Liver (tissue), 9 donors: ENCODE results near the gene PIEZO1. TPM values are rescaled to one million over a fixed set of nuclear protein-coding genes. Genes with fewer than 3 reads are reported as not detected.

ENCODE experiments used
- DNase-seq: peaks from one replicate; pipeline ENCODE4 v3.0.0-alpha.2; 2017; ENCODE audit warnings: low spot score
- H3K27ac ChIP-seq, 2 donors: one replicate each; pipeline ENCODE4 v1.7.0; 2013; ENCODE audit warnings: inconsistent platforms in 2 of 2, low read length in 2 of 2, control low read depth in 1 of 2, low read depth in 1 of 2, mild to moderate bottlenecking in 1 of 2
- H3K27me3 ChIP-seq, 4 donors: one replicate each; pipeline versions ENCODE4 v1.6.1 to v1.7.0; 2013; ENCODE audit warnings: low read length in 3 of 4, inconsistent platforms in 1 of 4, mild to moderate bottlenecking in 1 of 4, moderate library complexity in 1 of 4; ENCODE audit not compliant: control insufficient read depth in 4 of 4, insufficient read depth in 4 of 4
- H3K36me3 ChIP-seq, 4 donors: one replicate each; pipeline versions ENCODE4 v1.6.1 to v1.7.0; 2013; ENCODE audit warnings: low read length in 3 of 4, mild to moderate bottlenecking in 3 of 4, low read depth in 1 of 4, moderate library complexity in 1 of 4; ENCODE audit not compliant: control insufficient read depth in 4 of 4, insufficient read depth in 3 of 4
- H3K4me1 ChIP-seq, 4 donors: one replicate each; pipeline versions ENCODE4 v1.6.1 to v1.7.0; 2013; ENCODE audit warnings: low read length in 3 of 4, mild to moderate bottlenecking in 3 of 4, moderate library complexity in 1 of 4; ENCODE audit not compliant: control insufficient read depth in 4 of 4, insufficient read depth in 4 of 4
- H3K4me3 ChIP-seq, 3 donors: one replicate each; pipeline versions ENCODE4 v1.6.1 to v1.7.0; 2013; ENCODE audit warnings: low read length in 3 of 3, control low read depth in 1 of 3, low read depth in 1 of 3, mild to moderate bottlenecking in 1 of 3
- H3K9ac ChIP-seq, 2 donors: one replicate each; pipeline ENCODE4 v1.7.0; 2013; ENCODE audit warnings: low read length in 2 of 2, mild to moderate bottlenecking in 2 of 2, moderate library complexity in 2 of 2, control low read depth in 1 of 2, low read depth in 1 of 2
- H3K9me3 ChIP-seq, 4 donors: one replicate each; pipeline versions ENCODE4 v1.6.1 to v1.7.0; 2013; ENCODE audit warnings: low read length in 3 of 4; ENCODE audit not compliant: control insufficient read depth in 4 of 4
- CTCF ChIP-seq: fragments of 150-350 bp; IDR thresholded peaks from 2 replicates; pipeline ENCODE4 v1.5.1; 2017; ENCODE audit warnings: improper control_type of control experiment, low read depth, low read length; ENCODE audit not compliant: missing input control
- EGR1 ChIP-seq, 2 donors: IDR thresholded peaks; 2 replicates each; pipeline ENCODE4 v1.6.1; 2016 to 2018; ENCODE audit warnings: antibody characterized with exemption in 2 of 2, low read depth in 2 of 2
- FOXA2 ChIP-seq: IDR thresholded peaks from 2 replicates; pipeline ENCODE4 v1.6.1; 2016; ENCODE audit warnings: antibody characterized with exemption
- GABPA ChIP-seq, 2 donors: IDR thresholded peaks in 1 of 2; conservative IDR thresholded peaks in 1 of 2; 2 replicates each; pipeline ENCODE4 v1.6.1; 2016; ENCODE audit warnings: antibody characterized with exemption in 2 of 2, mild to moderate bottlenecking in 1 of 2, moderate library complexity in 1 of 2
- HNF4A ChIP-seq, 2 donors: conservative IDR thresholded peaks; 2 replicates each; pipeline ENCODE4 v1.6.1; 2016; ENCODE audit warnings: antibody characterized with exemption in 2 of 2, mild to moderate bottlenecking in 2 of 2
- HNF4G ChIP-seq: IDR thresholded peaks from 2 replicates; pipeline ENCODE4 v1.6.1; 2016; ENCODE audit warnings: antibody characterized with exemption
- JUND ChIP-seq, 2 donors: IDR thresholded peaks; 2 replicates each; pipeline ENCODE4 v1.6.1; 2016; ENCODE audit warnings: antibody characterized with exemption in 2 of 2
- MAX ChIP-seq: IDR thresholded peaks from 2 replicates; pipeline ENCODE4 v1.6.1; 2016; ENCODE audit warnings: antibody characterized with exemption
- NR2F2 ChIP-seq: IDR thresholded peaks from 2 replicates; pipeline ENCODE4 v1.6.1; 2016; ENCODE audit warnings: antibody characterized with exemption
- RAD21 ChIP-seq, 2 donors: IDR thresholded peaks; 2 replicates each; pipeline ENCODE4 v1.6.1; 2016; ENCODE audit warnings: antibody characterized with exemption in 2 of 2, mild to moderate bottlenecking in 2 of 2
- REST ChIP-seq: IDR thresholded peaks from 2 replicates; pipeline ENCODE4 v1.6.1; 2016; ENCODE audit warnings: antibody characterized with exemption, mild to moderate bottlenecking
- RXRA ChIP-seq, 2 donors: IDR thresholded peaks; 2 replicates each; pipeline ENCODE4 v1.6.1; 2017 to 2018; ENCODE audit warnings: antibody characterized with exemption in 2 of 2, mild to moderate bottlenecking in 1 of 2
- TAF1 ChIP-seq: conservative IDR thresholded peaks from 2 replicates; pipeline ENCODE4 v1.6.1; 2016; ENCODE audit warnings: antibody characterized with exemption, mild to moderate bottlenecking
- WGBS: extraction: QIAGEN DNeasy Blood & Tissue Kit; methylation state at CpG from one replicate; pipeline ENCODE4 v1.1.7; 2013; 5-methylcytosine and 5-hydroxymethylcytosine counted together
- polyA plus RNA-seq, 2 donors: library from polyadenylated mRNA; stranded (reverse) in 1 of 2; unstranded in 1 of 2; fragments of 200-250 nt in 1 of 2; fragments of >200 nt in 1 of 2; fragmentation: Nextera tagmentation in 1 of 2; extraction: Ambion mirVana in 1 of 2; gene quantifications; one replicate each; pipeline versions ENCODE4 v1.2.1 to v1.2.3, GENCODE V29; 2013 to 2015
- total RNA-seq, 2 donors: library from RNA; depleted of rRNA; stranded (reverse); fragments of >200 nt; gene quantifications; one replicate each; pipeline ENCODE4 v1.2.3, GENCODE V29; 2014
- TF ChIP-seq, protein P1 (sequence below): IDR thresholded peaks from 2 replicates; pipeline ENCODE4 v1.6.1; 2016; ENCODE audit warnings: antibody characterized with exemption
- donor health status: healthy.
- donor health status: healthy.
- donor health status: healthy.
- donor health status: healthy.
- donor health status: healthy.

PIEZO1 gene
- total and polyA plus RNA-seq, 4 donors = 15.3 to 74.7 (median 59.2) TPM

- DNase-seq = no peak
- no peak overlapping the region for H3K27ac ChIP-seq
- peaks cover 0 to 6% (median 1%) of the 10 kb centered on the region in 4 donors for H3K36me3 ChIP-seq
- 87% methylated on average over 42 of the region's 42 CpGs for WGBS
- no peak overlapping the region for H3K4me3 ChIP-seq
- no peaks in the 10 kb centered on the region for H3K27me3 ChIP-seq
- no peak overlapping the region for H3K9ac ChIP-seq
- peaks cover 11 to 20% (median 19%) of the 10 kb centered on the region in 4 donors for H3K4me1 ChIP-seq
- H3K9me3 ChIP-seq = no peaks in the 10 kb centered on the region
- no peak for TF ChIP-seq EGR1 (IDR thresholded peaks at IDR 0.05; ENCODE audit: low read depth in 2 of 2)
- TF ChIP-seq FOXA2 = no peak
- no peak for TF ChIP-seq GABPA (IDR thresholded peaks at IDR 0.05 in 1 of 2, conservative IDR thresholded peaks at IDR 0.05 in 1 of 2)
- TF ChIP-seq JUND (IDR thresholded peaks at IDR 0.05) = no peak
- no peak for TF ChIP-seq CTCF
- TF ChIP-seq, protein P1, sequence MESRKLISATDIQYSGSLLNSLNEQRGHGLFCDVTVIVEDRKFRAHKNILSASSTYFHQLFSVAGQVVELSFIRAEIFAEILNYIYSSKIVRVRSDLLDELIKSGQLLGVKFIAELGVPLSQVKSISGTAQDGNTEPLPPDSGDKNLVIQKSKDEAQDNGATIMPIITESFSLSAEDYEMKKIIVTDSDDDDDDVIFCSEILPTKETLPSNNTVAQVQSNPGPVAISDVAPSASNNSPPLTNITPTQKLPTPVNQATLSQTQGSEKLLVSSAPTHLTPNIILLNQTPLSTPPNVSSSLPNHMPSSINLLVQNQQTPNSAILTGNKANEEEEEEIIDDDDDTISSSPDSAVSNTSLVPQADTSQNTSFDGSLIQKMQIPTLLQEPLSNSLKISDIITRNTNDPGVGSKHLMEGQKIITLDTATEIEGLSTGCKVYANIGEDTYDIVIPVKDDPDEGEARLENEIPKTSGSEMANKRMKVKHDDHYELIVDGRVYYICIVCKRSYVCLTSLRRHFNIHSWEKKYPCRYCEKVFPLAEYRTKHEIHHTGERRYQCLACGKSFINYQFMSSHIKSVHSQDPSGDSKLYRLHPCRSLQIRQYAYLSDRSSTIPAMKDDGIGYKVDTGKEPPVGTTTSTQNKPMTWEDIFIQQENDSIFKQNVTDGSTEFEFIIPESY = no peak
- TF ChIP-seq HNF4A (conservative IDR thresholded peaks at IDR 0.05) = no peak
- no peak for TF ChIP-seq RAD21 (IDR thresholded peaks at IDR 0.05)
- no peak for TF ChIP-seq TAF1
- TF ChIP-seq RXRA (IDR thresholded peaks at IDR 0.05) = no peak
- no peak for TF ChIP-seq MAX
- no peak for TF ChIP-seq REST
- TF ChIP-seq HNF4G = no peak
- no peak for TF ChIP-seq NR2F2
Observed at GRCh38 chr16:88754912-88755744, 29.9 kb downstream of the PIEZO1 start.
